HCT116 (cell line): ENCODE results near the gene OXER1. TPM values are rescaled to one million over a fixed set of nuclear protein-coding genes. Genes with fewer than 3 reads are reported as not detected.

Experiments
- ATAC-seq: fragments of 200-7000 bp; cut with Tn5 transposase; 2 replicates; pipeline ENCODE4 v1.9.1; 2020; ENCODE audit warnings: mild to moderate bottlenecking, moderate library complexity
- BruUV-seq: library from RNA; stranded (reverse); fragments of 400-500 nt; replicated peaks from 2 replicates; lab custom pipeline; 2021; lab: Mats Ljungman, UMichigan
- CTCF ChIA-PET: fragments of 300-600 bp; sonication (Branson Sonifier 250); formaldehyde crosslinking; loops from one replicate; lab custom pipeline; 2021; ENCODE audit warnings: antibody characterized with exemption; lab: Charles Lee
- POLR2A ChIA-PET: fragments of 300-600, 350-600 bp; sonication (Branson Sonifier 250); formaldehyde crosslinking; loops from one replicate; lab custom pipeline; 2021; ENCODE audit warnings: antibody characterized with exemption; lab: Charles Lee
- RAD21 ChIA-PET, 2 experiments: fragments of 300-600 bp; sonication (Branson Sonifier 250); formaldehyde crosslinking; loops; one replicate each; lab custom pipeline; 2023; ENCODE audit warnings: low total read pairs in 2 of 2; ENCODE audit not compliant: uncharacterized antibody in 2 of 2, unreplicated experiment in 2 of 2, low non-redundant PET in 1 of 2; lab: Charles Lee
- DNase-seq: peaks from one replicate; pipeline ENCODE4 v3.0.0-alpha.2; 2010; ENCODE audit warnings: low read depth, low spot score
- H2AFZ ChIP-seq: fragments of 200-600 bp; shearing (Covaris generic), sonication (generic); 2 replicates; pipeline ENCODE4 v1.6.1; 2017; ENCODE audit warnings: low read depth, mixed run types, mixed read lengths, antibody characterized with exemption, low read length; ENCODE audit not compliant: poor library complexity, severe bottlenecking
- H3K27ac ChIP-seq: 2 replicates; pipeline ENCODE4 v1.5.1; 2012; ENCODE audit warnings: low read depth, low read length
- H3K27me3 ChIP-seq: fragments of 200-600 bp; sonication (generic); 2 replicates; pipeline ENCODE4 v1.6.1; 2016; ENCODE audit warnings: mixed run types, low read length, mixed read lengths; ENCODE audit not compliant: insufficient read depth
- H3K36me3 ChIP-seq, 2 experiments: fragments of 200-500 bp in 1 of 2; fragments of 200-600 bp in 1 of 2; sonication (Bioruptor generic) in 1 of 2; sonication (generic) in 1 of 2; 2 replicates each; pipeline versions ENCODE4 v1.5.1 to v1.6.1; 2014 to 2016; ENCODE audit warnings: low read length in 2 of 2, inconsistent platforms in 1 of 2, mixed read lengths in 1 of 2, mixed run types in 1 of 2; ENCODE audit not compliant: insufficient read depth in 2 of 2, control insufficient read depth in 1 of 2
- H3K4me1 ChIP-seq, 2 experiments: fragments of 200-600 bp in 1 of 2; sonication (generic) in 1 of 2; 2 replicates each; pipeline versions ENCODE4 v1.5.1 to v1.6.1; 2012 to 2017; ENCODE audit warnings: low read length in 2 of 2, inconsistent platforms in 1 of 2, mild to moderate bottlenecking in 1 of 2, mixed read lengths in 1 of 2, mixed run types in 1 of 2, moderate library complexity in 1 of 2; ENCODE audit not compliant: insufficient read depth in 2 of 2, control insufficient read depth in 1 of 2
- H3K4me2 ChIP-seq: fragments of 200-600 bp; sonication (generic); 2 replicates; pipeline ENCODE4 v1.6.1; 2017; ENCODE audit warnings: mixed run types, low read length, mixed read lengths
- H3K4me3 ChIP-seq, 2 experiments: fragments of 200-600 bp in 1 of 2; sonication (generic) in 1 of 2; replicated peaks in 1 of 2; 2 replicates each; pipeline ENCODE4 v1.5.1; 2011 to 2016; ENCODE audit warnings: low read length in 2 of 2, control low read depth in 1 of 2, low read depth in 1 of 2, mild to moderate bottlenecking in 1 of 2, mixed read lengths in 1 of 2, mixed run types in 1 of 2
- H3K79me2 ChIP-seq: fragments of 200-600 bp; sonication (generic); 2 replicates; pipeline ENCODE4 v1.6.1; 2017; ENCODE audit warnings: mild to moderate bottlenecking, mixed run types, low read length, moderate library complexity, mixed read lengths; ENCODE audit not compliant: insufficient read depth
- H3K9ac ChIP-seq: fragments of 200-600 bp; sonication (generic); 2 replicates; pipeline ENCODE4 v1.6.1; 2016; ENCODE audit warnings: low read length, mixed read lengths
- H3K9me2 ChIP-seq: fragments of 200-600 bp; sonication (generic), shearing (Covaris generic); 2 replicates; pipeline ENCODE4 v1.6.1; 2017; ENCODE audit warnings: mixed run types, mild to moderate bottlenecking, moderate library complexity; ENCODE audit not compliant: insufficient read depth
- H3K9me3 ChIP-seq, 2 experiments: fragments of 200-500 bp in 1 of 2; fragments of 200-600 bp in 1 of 2; sonication (Bioruptor generic) in 1 of 2; sonication (generic) in 1 of 2; 2 replicates each; pipeline ENCODE4 v1.6.1; 2014 to 2017; ENCODE audit warnings: low read length in 2 of 2, mixed read lengths in 2 of 2, inconsistent platforms in 1 of 2, low read depth in 1 of 2, mild to moderate bottlenecking in 1 of 2, mixed run types in 1 of 2, moderate library complexity in 1 of 2; ENCODE audit not compliant: control insufficient read depth in 1 of 2, insufficient read depth in 1 of 2
- H4K20me1 ChIP-seq: fragments of 200-600 bp; sonication (generic), shearing (Covaris generic); 2 replicates; pipeline ENCODE4 v1.6.1; 2017; ENCODE audit warnings: mixed run types, mild to moderate bottlenecking, moderate library complexity; ENCODE audit not compliant: insufficient read depth
- CEBPB ChIP-seq: IDR thresholded peaks from 2 replicates; pipeline ENCODE4 v1.6.1; 2012; ENCODE audit warnings: low read depth
- ELF1 ChIP-seq: IDR thresholded peaks from 2 replicates; pipeline ENCODE4 v1.6.1; 2012; ENCODE audit warnings: low read depth, borderline replicate concordance
- FOSL1 ChIP-seq: IDR thresholded peaks from 2 replicates; pipeline ENCODE4 v1.6.1; 2012; ENCODE audit warnings: low read depth
- POLR2A ChIP-seq: IDR thresholded peaks from 2 replicates; pipeline ENCODE4 v1.7.0; 2011; ENCODE audit warnings: borderline replicate concordance; ENCODE audit not compliant: insufficient read depth, insufficient read length; ENCODE audit errors: extremely low read depth
- POLR2AphosphoS5 ChIP-seq: IDR thresholded peaks from 2 replicates; pipeline ENCODE4 v1.6.1; 2011; ENCODE audit warnings: mild to moderate bottlenecking, low read depth, low read length, moderate library complexity
- RAD21 ChIP-seq: IDR thresholded peaks from 2 replicates; pipeline ENCODE4 v1.6.1; 2012; ENCODE audit warnings: low read depth, mild to moderate bottlenecking
- SP1 ChIP-seq: IDR thresholded peaks from 2 replicates; pipeline ENCODE4 v1.6.1; 2012; ENCODE audit warnings: low read depth
- SRF ChIP-seq: IDR thresholded peaks from 2 replicates; pipeline ENCODE4 v1.6.1; 2012; ENCODE audit warnings: low read depth
- TCF7L2 ChIP-seq: IDR thresholded peaks from 2 replicates; pipeline ENCODE4 v1.7.0; 2011; ENCODE audit warnings: borderline replicate concordance, inconsistent platforms; ENCODE audit not compliant: insufficient read depth, insufficient read length; ENCODE audit errors: extremely low read depth
- ZFX ChIP-seq: fragments of 450-650 bp; IDR thresholded peaks from 2 replicates; pipeline ENCODE4 v1.6.1; 2017
- intact Hi-C: fragments of 100-400 bp; cut with micrococcal nuclease; formaldehyde crosslinking; loops from 2 replicates; pipeline ENCODE4 v1.10.0; 2022
- total RNA-seq: library from RNA; stranded (reverse); gene quantifications from one replicate; pipeline ENCODE4 v1.2.1, GENCODE V29; 2021; ENCODE audit not compliant: unreplicated experiment
- TF ChIP-seq, protein P1 (sequence below): IDR thresholded peaks from 2 replicates; pipeline ENCODE4 v1.6.1; 2011; ENCODE audit warnings: mild to moderate bottlenecking, low read length, moderate library complexity; ENCODE audit not compliant: insufficient replicate concordance; ENCODE audit errors: extremely low read depth
- TF ChIP-seq, protein P2 (sequence below): IDR thresholded peaks from 2 replicates; pipeline ENCODE4 v1.6.1; 2012

The OXER1 gene
- total RNA-seq, 1 experiment from 2014 or later = not detected

DNA sequence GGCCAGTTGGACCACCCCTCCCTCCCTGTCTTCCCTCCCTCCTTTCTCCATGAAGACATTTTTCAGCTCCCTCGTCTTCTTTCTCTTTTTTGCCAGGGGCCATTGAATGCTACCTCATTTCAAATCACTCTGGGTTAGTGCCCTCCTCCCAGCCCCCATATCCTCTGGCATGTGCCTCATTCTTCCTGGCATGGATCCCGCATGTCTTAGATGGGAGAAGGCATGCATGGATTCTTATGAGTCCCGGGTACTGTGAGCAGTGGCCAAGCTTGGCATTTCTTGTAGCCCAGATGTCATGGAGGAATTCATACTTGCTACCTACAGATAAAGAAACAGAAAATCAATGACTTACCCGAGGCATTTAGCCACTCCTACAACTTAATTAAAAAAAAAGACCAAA, 37.4 kb upstream of the OXER1 start:
- H3K4me3 ChIP-seq = no peak overlapping the region
- H3K27ac ChIP-seq = no peak overlapping the region
- no peaks in the 10 kb centered on the region for H3K79me2 ChIP-seq
- H2AFZ ChIP-seq = no peak overlapping the region
- no peaks in the 10 kb centered on the region for H3K27me3 ChIP-seq
- H4K20me1 ChIP-seq = no peaks in the 10 kb centered on the region
- intact Hi-C loops = no loop called here
- no peaks in the 10 kb centered on the region for H3K9me3 ChIP-seq
- no TSS peak for BruUV-seq
- ChIA-PET POLR2A (interaction anchor here (1.3 kb wide), 1 partner anchor 9 kb away, joined by 3 read pairs; no protein-coding TSS in a partner anchor), CTCF (no interaction called here), RAD21 (no interaction called here)
- no peaks in the 10 kb centered on the region for H3K4me1 ChIP-seq
- H3K36me3 ChIP-seq = no peaks in the 10 kb centered on the region
- TF ChIP-seq RAD21 = no peak
- no peak for TF ChIP-seq CEBPB
- TF ChIP-seq ZFX = no peak
- TF ChIP-seq, protein P1, sequence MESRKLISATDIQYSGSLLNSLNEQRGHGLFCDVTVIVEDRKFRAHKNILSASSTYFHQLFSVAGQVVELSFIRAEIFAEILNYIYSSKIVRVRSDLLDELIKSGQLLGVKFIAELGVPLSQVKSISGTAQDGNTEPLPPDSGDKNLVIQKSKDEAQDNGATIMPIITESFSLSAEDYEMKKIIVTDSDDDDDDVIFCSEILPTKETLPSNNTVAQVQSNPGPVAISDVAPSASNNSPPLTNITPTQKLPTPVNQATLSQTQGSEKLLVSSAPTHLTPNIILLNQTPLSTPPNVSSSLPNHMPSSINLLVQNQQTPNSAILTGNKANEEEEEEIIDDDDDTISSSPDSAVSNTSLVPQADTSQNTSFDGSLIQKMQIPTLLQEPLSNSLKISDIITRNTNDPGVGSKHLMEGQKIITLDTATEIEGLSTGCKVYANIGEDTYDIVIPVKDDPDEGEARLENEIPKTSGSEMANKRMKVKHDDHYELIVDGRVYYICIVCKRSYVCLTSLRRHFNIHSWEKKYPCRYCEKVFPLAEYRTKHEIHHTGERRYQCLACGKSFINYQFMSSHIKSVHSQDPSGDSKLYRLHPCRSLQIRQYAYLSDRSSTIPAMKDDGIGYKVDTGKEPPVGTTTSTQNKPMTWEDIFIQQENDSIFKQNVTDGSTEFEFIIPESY = no peak
- no peak for TF ChIP-seq ELF1
- TF ChIP-seq TCF7L2 = no peak
- no peak for TF ChIP-seq FOSL1
- ATAC-seq (no peak), DNase-seq (no peak)
- no peaks in the 10 kb centered on the region for H3K9me2 ChIP-seq
- H3K4me2 ChIP-seq = no peak overlapping the region
- no peak overlapping the region for H3K9ac ChIP-seq

DNA sequence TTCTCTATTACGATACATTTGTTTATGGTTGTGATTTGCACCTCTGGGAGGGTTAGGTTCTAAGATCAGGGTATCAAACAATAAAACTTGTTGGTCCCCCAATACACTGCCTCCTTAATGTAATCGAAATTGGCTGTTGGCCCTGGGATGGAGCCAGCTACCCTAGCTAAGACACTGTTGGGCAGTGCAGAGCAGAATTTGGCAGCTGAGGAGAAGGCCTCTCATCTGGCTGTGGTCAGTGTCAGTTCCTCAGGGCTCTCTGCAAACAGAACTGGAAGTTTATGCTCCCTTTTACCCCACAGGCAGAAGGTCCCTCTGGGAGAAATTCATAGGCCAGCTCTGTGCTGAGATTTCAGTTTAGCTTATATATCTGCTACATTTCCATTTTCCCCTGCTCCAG, 37.0 kb upstream of the OXER1 start:
- no peaks in the 10 kb centered on the region for H4K20me1 ChIP-seq
- H3K4me3 ChIP-seq = no peak overlapping the region
- no peaks in the 10 kb centered on the region for H3K27me3 ChIP-seq
- H3K9me2 ChIP-seq = no peaks in the 10 kb centered on the region
- no peaks in the 10 kb centered on the region for H3K4me1 ChIP-seq
- DNase-seq = no peak
- no peak overlapping the region for H3K9ac ChIP-seq
- no peaks in the 10 kb centered on the region for H3K36me3 ChIP-seq
- no peak for ATAC-seq
- H3K4me2 ChIP-seq = no peak overlapping the region
- ChIA-PET POLR2A (interaction anchor here (1.3 kb wide), 1 partner anchor 9 kb away, joined by 3 read pairs; no protein-coding TSS in a partner anchor), CTCF (no interaction called here), RAD21 (no interaction called here)
- intact Hi-C loops = no loop called here
- H3K79me2 ChIP-seq = no peaks in the 10 kb centered on the region
- no peaks in the 10 kb centered on the region for H3K9me3 ChIP-seq
- no TSS peak for BruUV-seq
- TF ChIP-seq, protein P1 = no peak
- TF ChIP-seq SP1 (no peak), POLR2A (no peak), ZFX (no peak), POLR2AphosphoS5 (no peak), SRF (no peak), RAD21 (no peak)
- TF ChIP-seq, protein P2, sequence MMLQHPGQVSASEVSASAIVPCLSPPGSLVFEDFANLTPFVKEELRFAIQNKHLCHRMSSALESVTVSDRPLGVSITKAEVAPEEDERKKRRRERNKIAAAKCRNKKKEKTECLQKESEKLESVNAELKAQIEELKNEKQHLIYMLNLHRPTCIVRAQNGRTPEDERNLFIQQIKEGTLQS = no peak
- H3K27ac ChIP-seq = no peak overlapping the region
- no peak overlapping the region for H2AFZ ChIP-seq
